GM18499 (cell line): Measurements from ENCODE around the gene PPP1R12B.
"Not testable (repeated sequence)": the region's sequence is repeated elsewhere in the genome, so short reads cannot be mapped to it uniquely, and the experiment has no call there.

ENCODE experiments used
- ATAC-seq: cut with Tn5 transposase; IDR thresholded peaks from one replicate; pipeline ENCODE4 v1.9.1; 2021; ENCODE audit warnings: moderate number of reproducible peaks; ENCODE audit not compliant: insufficient read depth, unreplicated experiment

The PPP1R12B gene

GRCh38 chr1:202569393-202570322 lies 221.2 kb downstream of the PPP1R12B start:
- no peak for ATAC-seq

GRCh38 chr1:202571719-202572339 lies 223.3 kb downstream of the PPP1R12B start:
- no peak for ATAC-seq

- ATAC-seq: no peak
Observed at GRCh38 chr1:202572867-202573266, 224.4 kb downstream of the PPP1R12B start.

DNA sequence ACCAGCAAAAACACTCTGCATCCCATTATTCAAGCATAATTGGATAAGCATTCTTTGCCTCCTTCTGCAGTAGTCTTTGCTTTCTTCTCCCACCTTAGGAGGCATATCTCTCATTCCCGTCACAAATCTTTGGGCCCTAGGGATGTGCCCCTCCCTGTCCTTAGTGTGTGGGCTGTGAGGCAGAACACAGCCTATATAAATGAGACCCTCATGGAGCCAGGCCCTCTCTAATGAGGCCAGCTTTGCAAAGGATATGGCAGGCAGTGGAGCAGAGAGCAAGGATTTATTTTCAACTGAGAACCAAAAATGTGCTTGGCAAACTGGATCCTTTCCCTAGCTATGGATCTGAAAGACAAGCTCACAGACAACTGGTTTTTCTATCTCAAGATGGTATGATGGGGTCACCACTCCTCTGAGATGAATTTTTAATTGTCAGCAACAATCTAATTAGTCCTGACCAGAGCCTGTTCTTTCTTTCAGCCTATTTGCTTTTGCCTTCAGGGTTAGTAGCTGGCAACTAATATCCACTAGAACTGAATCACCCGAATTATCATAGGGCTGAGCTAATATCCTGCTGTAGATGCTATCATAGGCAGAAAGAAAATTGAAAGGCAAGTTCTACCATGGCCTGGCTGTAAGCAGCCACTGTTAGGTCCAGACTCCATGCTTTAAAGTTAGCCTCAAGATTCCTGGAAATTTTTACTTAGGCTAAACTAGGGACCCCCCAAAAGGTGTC lies 227.6 kb downstream of the PPP1R12B start:
- no peak for ATAC-seq

GRCh38 chr1:202576816-202577215 lies 228.3 kb downstream of the PPP1R12B start:
- no peak for ATAC-seq

GRCh38 chr1:202577381-202577780 lies 228.9 kb downstream of the PPP1R12B start:
- no peak for ATAC-seq

DNA sequence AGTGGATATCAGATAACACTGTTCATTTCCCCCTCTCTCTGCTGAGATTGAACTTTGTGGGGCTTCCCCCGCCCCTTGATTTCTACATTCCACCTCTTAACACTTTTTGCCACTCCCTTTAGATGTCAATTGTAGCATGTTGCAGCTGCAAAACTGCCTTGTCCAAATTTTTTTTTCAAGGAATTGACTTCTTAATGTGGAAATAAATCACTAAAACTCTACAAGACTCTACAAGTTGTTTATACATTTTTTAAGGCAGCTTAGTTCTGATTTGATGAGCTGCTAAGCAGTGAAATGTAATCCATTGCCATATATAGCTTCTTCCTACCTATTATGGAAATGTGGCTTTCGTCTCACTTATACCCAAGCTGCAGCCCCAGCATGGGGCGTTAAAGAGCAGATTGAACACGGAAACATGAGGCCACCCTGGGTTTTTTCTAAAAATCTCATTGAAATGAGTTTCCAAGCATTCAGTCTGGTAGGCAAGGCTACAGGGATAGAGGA lies 229.6 kb downstream of the PPP1R12B start:
- ATAC-seq: no peak

DNA sequence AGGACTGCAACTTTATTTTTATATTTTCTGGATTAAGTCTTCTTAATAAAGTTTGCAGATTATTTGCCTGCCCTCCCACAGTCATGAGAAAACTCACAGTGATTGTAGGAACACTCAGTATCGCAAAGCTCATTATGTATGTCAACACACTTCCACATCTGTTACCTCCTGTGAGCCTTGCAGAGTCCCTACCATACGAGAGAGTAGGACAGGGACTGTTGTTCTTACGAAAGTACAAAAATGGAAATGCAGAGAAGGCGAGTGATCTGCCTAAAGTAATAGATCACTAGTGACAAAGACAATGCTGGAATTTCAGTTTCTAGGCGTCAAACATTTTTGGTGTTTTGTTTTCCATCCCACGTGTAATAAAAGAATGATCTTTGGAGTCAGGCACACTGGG lies 230.1 kb downstream of the PPP1R12B start:
- no peak for ATAC-seq

DNA sequence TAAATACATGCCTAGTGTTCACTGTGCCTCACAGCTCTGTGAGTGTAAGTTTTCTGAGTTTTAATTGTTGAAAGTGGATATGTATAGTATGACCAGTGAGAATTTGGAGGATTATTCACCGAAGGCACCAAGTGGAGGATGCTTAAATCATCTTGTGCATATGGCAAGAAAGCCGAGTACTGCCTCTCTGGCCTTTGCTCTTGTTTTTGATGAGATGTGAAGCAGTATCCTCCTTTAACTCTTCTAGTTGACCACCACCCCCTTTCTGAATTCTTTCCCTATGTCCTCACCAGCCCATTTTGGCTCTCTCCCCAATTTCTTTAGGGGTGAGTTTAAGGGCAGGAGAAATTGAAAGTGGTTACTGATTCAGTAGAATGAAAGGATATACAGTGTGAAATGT lies 231.3 kb downstream of the PPP1R12B start:
- ATAC-seq: no peak

- no peak for ATAC-seq
Observed at GRCh38 chr1:202580619-202581018, 232.1 kb downstream of the PPP1R12B start.

DNA sequence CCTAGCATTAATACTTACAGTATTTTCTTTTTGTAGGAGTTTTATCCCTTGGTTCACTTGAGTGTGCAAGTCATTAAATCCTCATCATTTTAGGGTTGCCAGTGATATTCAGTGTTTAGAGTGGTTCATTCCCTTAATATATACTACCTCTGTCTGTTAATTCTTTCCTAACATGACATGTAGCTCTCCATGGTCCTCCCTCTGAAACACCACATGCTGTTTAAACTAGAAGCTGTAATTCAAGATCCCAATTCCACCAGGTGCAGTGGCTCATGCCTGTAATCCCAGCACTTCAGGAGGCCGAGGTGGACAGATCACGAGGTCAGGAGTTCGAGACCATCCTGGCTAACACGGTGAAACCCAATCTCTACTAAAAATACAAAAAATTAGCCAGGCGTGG lies 233.9 kb downstream of the PPP1R12B start:
- ATAC-seq: not testable (repeated sequence)

DNA sequence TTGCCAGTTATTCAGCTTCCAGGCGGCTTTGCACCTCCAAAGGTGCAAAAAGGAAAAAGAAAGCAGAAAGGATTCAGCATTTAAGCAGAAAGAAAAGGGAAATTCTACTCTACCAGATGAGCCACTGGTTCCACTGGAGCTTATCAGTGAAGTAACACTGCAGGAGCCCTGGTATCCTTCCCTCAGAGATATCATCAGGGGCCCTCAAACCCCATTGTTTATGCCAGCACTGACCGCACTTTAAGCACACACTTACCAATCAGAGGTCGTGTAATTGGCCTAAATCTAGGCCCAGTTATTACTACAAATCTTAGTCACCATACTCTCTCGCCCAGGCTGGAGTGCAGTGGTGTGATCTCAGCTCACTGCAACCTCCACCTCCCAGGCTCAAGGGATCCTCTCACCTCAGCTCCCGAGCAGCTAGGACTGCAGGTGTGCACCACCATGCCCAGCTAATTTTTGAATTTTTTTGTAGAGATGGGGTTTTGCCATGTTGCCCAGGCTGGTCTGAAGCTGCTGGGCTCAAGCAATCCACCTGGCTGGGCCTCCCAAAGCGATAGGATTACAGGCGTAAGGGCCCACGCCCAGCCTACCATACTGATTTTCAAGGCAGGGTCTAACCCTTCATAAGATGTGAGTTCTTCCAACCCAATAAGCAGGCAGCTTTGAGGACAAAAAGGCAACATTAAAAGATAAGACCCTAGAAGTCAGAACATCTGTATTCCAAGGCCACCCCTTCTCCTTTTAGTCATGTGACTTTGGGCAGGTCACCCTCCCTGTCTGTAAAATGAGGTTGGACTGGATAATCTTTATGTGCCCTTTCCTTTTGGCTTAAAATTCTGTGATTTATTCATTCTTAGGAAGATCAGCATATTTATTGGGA lies 236.4 kb downstream of the PPP1R12B start:
- no peak for ATAC-seq

DNA sequence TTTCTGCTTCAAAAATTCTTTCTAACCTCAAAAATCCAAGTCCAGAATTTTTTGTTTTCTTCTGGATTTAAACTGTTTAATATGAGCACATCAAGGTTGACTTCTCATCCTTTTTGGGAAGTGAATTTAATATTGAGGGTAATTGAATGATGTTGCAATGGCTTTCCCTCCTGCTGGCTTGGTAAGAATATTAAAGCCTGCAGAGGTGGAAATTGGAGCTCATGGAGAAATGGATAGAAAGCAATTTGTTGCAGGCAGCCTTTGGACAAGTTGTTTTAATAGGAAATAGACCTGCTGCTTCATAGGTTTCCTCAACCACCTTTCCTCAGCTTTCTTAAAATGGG lies 237.1 kb downstream of the PPP1R12B start:
- no peak for ATAC-seq

DNA sequence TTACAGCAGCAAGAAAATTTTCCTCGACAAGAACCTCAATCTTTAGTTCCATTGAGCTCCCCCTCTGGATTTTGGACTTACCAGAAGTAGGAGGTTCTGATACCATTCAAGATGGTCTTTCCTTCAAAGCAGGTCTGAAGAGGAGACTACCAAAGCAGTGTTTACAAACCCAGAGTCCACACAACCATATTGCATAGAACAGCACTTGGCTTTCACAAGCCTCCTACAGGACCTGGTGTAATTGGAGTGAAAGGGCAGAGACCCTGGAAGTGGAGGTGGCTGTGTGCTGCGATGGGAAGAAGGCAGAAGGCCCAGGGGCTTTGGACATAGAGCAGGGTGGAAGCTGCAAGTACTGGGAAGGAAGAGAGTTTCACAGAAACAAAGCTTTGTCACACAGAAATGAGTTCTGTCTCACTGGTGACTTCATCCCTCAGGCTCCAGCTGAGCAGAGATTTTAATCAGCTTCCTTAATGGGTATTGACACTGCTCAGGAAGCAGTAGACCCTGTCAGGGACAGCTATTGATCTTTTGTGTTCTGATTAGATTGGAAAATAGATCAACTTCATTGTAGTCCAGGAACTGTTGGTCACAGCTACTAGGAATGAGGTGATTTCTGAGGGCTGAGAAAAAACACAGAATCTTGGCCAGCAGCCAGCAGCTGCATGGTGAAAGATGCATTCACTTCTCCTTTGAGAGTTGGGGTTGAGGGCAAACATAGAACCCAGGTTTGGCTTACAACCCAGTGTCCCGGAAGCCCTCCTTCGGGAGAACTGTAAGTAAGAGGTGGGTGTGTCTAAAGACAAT lies 237.7 kb downstream of the PPP1R12B start:
- no peak for ATAC-seq

DNA sequence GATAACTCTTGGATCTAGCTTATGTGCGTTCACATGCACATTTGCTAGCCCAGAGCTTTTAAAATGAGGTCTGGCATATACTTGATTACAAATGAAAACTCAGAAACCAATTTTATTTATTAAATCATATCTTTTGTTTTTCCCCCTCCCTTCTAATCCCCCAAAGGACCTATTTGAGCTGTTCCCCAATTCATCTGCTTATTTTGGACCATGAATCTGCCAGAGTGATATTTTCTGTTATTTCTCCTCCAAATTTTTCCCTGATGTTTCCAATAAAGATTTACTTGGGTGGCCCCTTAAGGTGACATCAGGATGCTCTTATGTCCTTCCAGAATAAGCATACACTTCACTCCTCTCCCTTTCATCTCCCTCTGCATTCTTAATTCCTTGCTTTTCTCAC lies 238.4 kb downstream of the PPP1R12B start:
- ATAC-seq: no peak

- no peak for ATAC-seq
Observed at GRCh38 chr1:202587859-202588485, 239.5 kb downstream of the PPP1R12B start.

DNA sequence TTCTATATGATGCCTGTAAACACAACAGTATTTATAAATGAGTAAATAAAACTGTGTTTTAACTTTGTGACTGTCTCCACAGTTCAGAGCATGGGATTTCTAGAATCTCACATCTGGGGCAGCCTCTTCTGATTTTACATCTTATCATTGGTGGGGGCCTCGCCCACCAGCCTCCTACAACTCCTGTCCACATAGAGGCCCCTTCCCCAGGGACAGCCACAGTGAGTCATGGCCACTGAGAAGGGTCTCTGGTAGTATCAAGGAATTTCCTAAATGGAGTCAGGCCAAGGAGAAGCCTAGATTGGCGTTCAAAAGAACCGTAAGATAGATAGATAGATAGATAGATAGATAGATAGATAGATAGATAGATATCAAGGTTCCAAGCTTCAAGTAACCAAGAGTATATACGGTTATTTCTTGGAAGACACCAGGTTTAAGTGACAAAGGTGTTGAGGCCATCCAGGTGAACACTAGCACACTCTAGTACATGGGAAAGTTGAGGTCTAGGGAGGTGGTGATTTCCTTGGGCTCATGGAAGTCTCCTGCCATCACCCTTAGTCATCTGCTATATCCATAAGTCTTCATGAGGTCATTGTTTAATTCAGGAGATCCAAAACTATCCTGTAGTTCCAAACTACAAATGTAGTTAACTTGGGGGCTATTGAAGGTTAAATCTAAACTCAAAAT lies 240.1 kb downstream of the PPP1R12B start:
- no peak for ATAC-seq
